Measurements from ENCODE around the gene CD44. TPM values are rescaled to one million over a fixed set of nuclear protein-coding genes. Genes with fewer than 3 reads are reported as not detected.
"Not testable (repeated sequence)": the region's sequence is repeated elsewhere in the genome, so short reads cannot be mapped to it uniquely, and the experiment has no call there.

The CD44 gene
- total RNA-seq, 1 donor from 2014 or later, result 489 TPM

- intact Hi-C loops (cut with micrococcal nuclease), result loop anchor here (5.0 kb wide), 1 partner anchor 39 kb away; no protein-coding TSS in a partner anchor
- Mint-ChIP-seq H3K27me3 (no peaks in the 10 kb centered on the region), H3K9me3 (no peaks in the 10 kb centered on the region), H3K36me3 (ENCODE audit: low read depth) (peaks cover 90% of the 10 kb centered on the region), H3K4me3 (no peak overlapping the region), H3K27ac (peak overlapping the region; percentile 37), H3K4me1 (peaks cover 39% of the 10 kb centered on the region)
- DNase-seq, result no peak
Observed at GRCh38 chr11:35215945-35216344, 77.0 kb downstream of the CD44 start.

GRCh38 chr11:35216962-35217678 lies 78.1 kb downstream of the CD44 start:
- Mint-ChIP-seq H3K9me3 (no peaks in the 10 kb centered on the region), H3K27me3 (no peaks in the 10 kb centered on the region), H3K4me3 (peak overlapping the region; percentile 12), H3K36me3 (ENCODE audit: low read depth) (peaks cover 88% of the 10 kb centered on the region), H3K27ac (peak overlapping the region; percentile 64), H3K4me1 (peaks cover 39% of the 10 kb centered on the region)
- peak; percentile 73 for DNase-seq
- intact Hi-C loops (cut with micrococcal nuclease), result loop anchor here (5.0 kb wide), 1 partner anchor 40 kb away; no protein-coding TSS in a partner anchor

GRCh38 chr11:35218956-35219355 lies 80.0 kb downstream of the CD44 start:
- Mint-ChIP-seq H3K4me3 (no peak overlapping the region), H3K4me1 (peaks cover 32% of the 10 kb centered on the region), H3K9me3 (no peaks in the 10 kb centered on the region), H3K27me3 (no peaks in the 10 kb centered on the region), H3K27ac (no peak overlapping the region), H3K36me3 (ENCODE audit: low read depth) (peaks cover 87% of the 10 kb centered on the region)
- intact Hi-C loops (cut with micrococcal nuclease), result loop anchor here (5.0 kb wide), 1 partner anchor 42 kb away; no protein-coding TSS in a partner anchor
- DNase-seq, result no peak

GRCh38 chr11:35223371-35223796 lies 84.4 kb downstream of the CD44 start:
- DNase-seq, result no peak
- no peaks in the 10 kb centered on the region for H3K9me3 Mint-ChIP-seq
- peaks cover 6% of the 10 kb centered on the region for H3K4me1 Mint-ChIP-seq
- no peak overlapping the region for H3K27ac Mint-ChIP-seq
- H3K4me3 Mint-ChIP-seq, result no peak overlapping the region
- H3K27me3 Mint-ChIP-seq, result no peaks in the 10 kb centered on the region
- H3K36me3 Mint-ChIP-seq (ENCODE audit: low read depth), result peaks cover 63% of the 10 kb centered on the region
- intact Hi-C loops (cut with micrococcal nuclease), result no loop called here

- intact Hi-C loops (cut with micrococcal nuclease), result no loop called here
- Mint-ChIP-seq H3K27me3 (no peaks in the 10 kb centered on the region), H3K4me1 (peaks cover 6% of the 10 kb centered on the region), H3K27ac (no peak overlapping the region), H3K36me3 (ENCODE audit: low read depth) (peaks cover 63% of the 10 kb centered on the region), H3K4me3 (no peak overlapping the region), H3K9me3 (peaks cover 3% of the 10 kb centered on the region)
- DNase-seq, result no peak
Observed at GRCh38 chr11:35223991-35224390, 85.0 kb downstream of the CD44 start.

GRCh38 chr11:35225946-35226520 lies 87.1 kb downstream of the CD44 start:
- no peak overlapping the region for H3K27ac Mint-ChIP-seq
- no peaks in the 10 kb centered on the region for H3K27me3 Mint-ChIP-seq
- no peak overlapping the region for H3K4me3 Mint-ChIP-seq
- peaks cover 4% of the 10 kb centered on the region for H3K4me1 Mint-ChIP-seq
- no peak for DNase-seq
- H3K36me3 Mint-ChIP-seq (ENCODE audit: low read depth), result peaks cover 65% of the 10 kb centered on the region
- intact Hi-C loops (cut with micrococcal nuclease), result no loop called here
- H3K9me3 Mint-ChIP-seq, result peaks cover 4% of the 10 kb centered on the region

GRCh38 chr11:35226756-35227155 lies 87.8 kb downstream of the CD44 start:
- H3K9me3 Mint-ChIP-seq; H3K4me1 Mint-ChIP-seq; H3K4me3 Mint-ChIP-seq; H3K27ac Mint-ChIP-seq; H3K27me3 Mint-ChIP-seq; intact Hi-C loops (cut with micrococcal nuclease); DNase-seq: not testable (repeated sequence)
- H3K36me3 Mint-ChIP-seq (ENCODE audit: low read depth), result peaks cover 66% of the 10 kb centered on the region

GRCh38 chr11:35227576-35228327 lies 88.8 kb downstream of the CD44 start:
- no peak for DNase-seq
- Mint-ChIP-seq H3K9me3 (peaks cover 4% of the 10 kb centered on the region), H3K4me3 (no peak overlapping the region), H3K27ac (no peak overlapping the region), H3K4me1 (peaks cover 9% of the 10 kb centered on the region), H3K36me3 (ENCODE audit: low read depth) (peaks cover 70% of the 10 kb centered on the region), H3K27me3 (no peaks in the 10 kb centered on the region)
- intact Hi-C loops (cut with micrococcal nuclease), result no loop called here

- H3K27ac Mint-ChIP-seq, result no peak overlapping the region
- H3K4me3 Mint-ChIP-seq, result no peak overlapping the region
- H3K27me3 Mint-ChIP-seq, result no peaks in the 10 kb centered on the region
- H3K36me3 Mint-ChIP-seq (ENCODE audit: low read depth), result peaks cover 70% of the 10 kb centered on the region
- no peak for DNase-seq
- intact Hi-C loops (cut with micrococcal nuclease), result no loop called here
- H3K9me3 Mint-ChIP-seq, result peaks cover 4% of the 10 kb centered on the region
- peaks cover 11% of the 10 kb centered on the region for H3K4me1 Mint-ChIP-seq
Observed at GRCh38 chr11:35228328-35228725, 89.4 kb downstream of the CD44 start.

- no peaks in the 10 kb centered on the region for H3K27me3 Mint-ChIP-seq
- peaks cover 27% of the 10 kb centered on the region for H3K4me1 Mint-ChIP-seq
- no peak overlapping the region for H3K27ac Mint-ChIP-seq
- intact Hi-C loops (cut with micrococcal nuclease), result no loop called here
- peaks cover 75% of the 10 kb centered on the region for H3K36me3 Mint-ChIP-seq (ENCODE audit: low read depth)
- no peak for DNase-seq
- peaks cover 19% of the 10 kb centered on the region for H3K9me3 Mint-ChIP-seq
- no peak overlapping the region for H3K4me3 Mint-ChIP-seq
Observed at GRCh38 chr11:35230388-35230787, 91.4 kb downstream of the CD44 start.

GRCh38 chr11:35231076-35231860 lies 92.3 kb downstream of the CD44 start:
- H3K4me3 Mint-ChIP-seq, result no peak overlapping the region
- H3K9me3 Mint-ChIP-seq, result peaks cover 19% of the 10 kb centered on the region
- H3K36me3 Mint-ChIP-seq (ENCODE audit: low read depth), result peaks cover 75% of the 10 kb centered on the region
- peaks cover 35% of the 10 kb centered on the region for H3K4me1 Mint-ChIP-seq
- H3K27me3 Mint-ChIP-seq, result no peaks in the 10 kb centered on the region
- intact Hi-C loops (cut with micrococcal nuclease), result no loop called here
- H3K27ac Mint-ChIP-seq, result no peak overlapping the region
- DNase-seq, result no peak

- no peak for DNase-seq
- peaks cover 47% of the 10 kb centered on the region for H3K4me1 Mint-ChIP-seq
- peaks cover 66% of the 10 kb centered on the region for H3K36me3 Mint-ChIP-seq (ENCODE audit: low read depth)
- H3K9me3 Mint-ChIP-seq, result peaks cover 19% of the 10 kb centered on the region
- no peak overlapping the region for H3K4me3 Mint-ChIP-seq
- H3K27me3 Mint-ChIP-seq, result no peaks in the 10 kb centered on the region
- H3K27ac Mint-ChIP-seq, result no peak overlapping the region
- intact Hi-C loops (cut with micrococcal nuclease), result no loop called here
Observed at GRCh38 chr11:35232891-35233330, 93.9 kb downstream of the CD44 start.

- intact Hi-C loops (cut with micrococcal nuclease), result no loop called here
- H3K4me1 Mint-ChIP-seq, result peaks cover 52% of the 10 kb centered on the region
- peaks cover 60% of the 10 kb centered on the region for H3K36me3 Mint-ChIP-seq (ENCODE audit: low read depth)
- H3K4me3 Mint-ChIP-seq, result no peak overlapping the region
- no peak for DNase-seq
- no peaks in the 10 kb centered on the region for H3K27me3 Mint-ChIP-seq
- peak overlapping the region; percentile 9 for H3K27ac Mint-ChIP-seq
- peaks cover 21% of the 10 kb centered on the region for H3K9me3 Mint-ChIP-seq
Observed at GRCh38 chr11:35233518-35233917, 94.5 kb downstream of the CD44 start.
